Aorta (tissue), 5 donors: Measurements from ENCODE around the gene KDM8. TPM values are rescaled to one million over a fixed set of nuclear protein-coding genes. Genes with fewer than 3 reads are reported as not detected.
"Not testable (repeated sequence)": the region's sequence is repeated elsewhere in the genome, so short reads cannot be mapped to it uniquely, and the experiment has no call there.

Experiments used
- ATAC-seq: fragments of 200-7000 bp; cut with Tn5 transposase; one replicate; pipeline ENCODE4 v1.9.1; 2022; ENCODE audit warnings: moderate library complexity; ENCODE audit not compliant: low FRiP score
- DNase-seq, 2 donors: peaks; one replicate each; pipeline ENCODE4 v3.0.0-alpha.2; 2020
- H3K27ac ChIP-seq, 2 donors: one replicate each; pipeline ENCODE4 v1.5.1; 2013; ENCODE audit warnings: low read length in 2 of 2, mild to moderate bottlenecking in 2 of 2, moderate library complexity in 2 of 2, control low read depth in 1 of 2, inconsistent platforms in 1 of 2, low read depth in 1 of 2
- H3K27me3 ChIP-seq, 2 donors: one replicate each; pipeline ENCODE4 v1.6.1; 2013; ENCODE audit warnings: control low read depth in 1 of 2, low read length in 1 of 2, mild to moderate bottlenecking in 1 of 2, moderate library complexity in 1 of 2; ENCODE audit not compliant: insufficient read depth in 2 of 2, control insufficient read depth in 1 of 2
- H3K36me3 ChIP-seq, 2 donors: one replicate each; pipeline ENCODE4 v1.6.1; 2013; ENCODE audit warnings: control low read depth in 1 of 2, low read length in 1 of 2, mild to moderate bottlenecking in 1 of 2; ENCODE audit not compliant: insufficient read depth in 2 of 2, control insufficient read depth in 1 of 2
- H3K4me1 ChIP-seq, 2 donors: one replicate each; pipeline ENCODE4 v1.6.1; 2013; ENCODE audit warnings: low read length in 2 of 2, control low read depth in 1 of 2, mild to moderate bottlenecking in 1 of 2, moderate library complexity in 1 of 2; ENCODE audit not compliant: insufficient read depth in 2 of 2, control insufficient read depth in 1 of 2
- H3K4me3 ChIP-seq, 2 donors: one replicate each; pipeline ENCODE4 v1.5.1; 2013; ENCODE audit warnings: low read length in 2 of 2, control low read depth in 1 of 2, mild to moderate bottlenecking in 1 of 2
- H3K9me3 ChIP-seq: one replicate; pipeline ENCODE4 v1.6.1; 2013; ENCODE audit warnings: mild to moderate bottlenecking, low read length; ENCODE audit not compliant: control insufficient read depth
- WGBS, 2 donors: extraction: QIAGEN DNeasy Blood & Tissue Kit; methylation state at CpG; one replicate each; pipeline ENCODE4 v1.1.7; 2013; 5-methylcytosine and 5-hydroxymethylcytosine counted together
- intact Hi-C, 2 donors: fragments of 100-400 bp; cut with DNase I; formaldehyde crosslinking; loops; one replicate each; pipeline versions ENCODE4 v1.14.2 to v1.15.0; 2022
- polyA plus RNA-seq, 2 donors: library from polyadenylated mRNA; stranded (reverse); fragments of 200-250 nt; gene quantifications; one replicate each; pipeline ENCODE4 v1.2.3, GENCODE V29; 2013
- total RNA-seq, 2 donors: library from RNA; stranded (reverse); fragmentation: NEBNext Ultra II Directional; extraction: Animal tissue kit (Norgen Biotek cat#: 25700); gene quantifications; one replicate each; pipeline ENCODE4 v1.2.1, GENCODE V29; 2021
- donor health status: healthy with polysubstance abuse.
- donor health status: Bipolar disorder and iron deficiency.
- donor health status: DM: no; HTN: no; CAD: no.
- donor health status: DM: no; HTN: no; CAD: no.
- donor health status: DM: yes; HTN: yes; CAD: no.

KDM8 gene
- total and polyA plus RNA-seq, 4 donors: 4.3 to 7.4 (median 6.3) TPM

- Histone ChIP-seq H3K9me3 (no peaks in the 10 kb centered on the region), H3K4me3 (no peak overlapping the region), H3K4me1 (no peaks in the 10 kb centered on the region), H3K27me3 (peaks cover 0 to 3% of the 10 kb centered on the region in 2 donors), H3K36me3 (no peaks in the 10 kb centered on the region), H3K27ac (no peak overlapping the region)
- ATAC-seq (no peak), DNase-seq (no peak)
- WGBS, 2 donors: 76 to 91% methylated on average over 4 of the region's 4 CpGs
- intact Hi-C loops: no loop called here
Measured at GRCh38 chr16:27197004-27197403, 6.3 kb upstream of the KDM8 start.

DNA sequence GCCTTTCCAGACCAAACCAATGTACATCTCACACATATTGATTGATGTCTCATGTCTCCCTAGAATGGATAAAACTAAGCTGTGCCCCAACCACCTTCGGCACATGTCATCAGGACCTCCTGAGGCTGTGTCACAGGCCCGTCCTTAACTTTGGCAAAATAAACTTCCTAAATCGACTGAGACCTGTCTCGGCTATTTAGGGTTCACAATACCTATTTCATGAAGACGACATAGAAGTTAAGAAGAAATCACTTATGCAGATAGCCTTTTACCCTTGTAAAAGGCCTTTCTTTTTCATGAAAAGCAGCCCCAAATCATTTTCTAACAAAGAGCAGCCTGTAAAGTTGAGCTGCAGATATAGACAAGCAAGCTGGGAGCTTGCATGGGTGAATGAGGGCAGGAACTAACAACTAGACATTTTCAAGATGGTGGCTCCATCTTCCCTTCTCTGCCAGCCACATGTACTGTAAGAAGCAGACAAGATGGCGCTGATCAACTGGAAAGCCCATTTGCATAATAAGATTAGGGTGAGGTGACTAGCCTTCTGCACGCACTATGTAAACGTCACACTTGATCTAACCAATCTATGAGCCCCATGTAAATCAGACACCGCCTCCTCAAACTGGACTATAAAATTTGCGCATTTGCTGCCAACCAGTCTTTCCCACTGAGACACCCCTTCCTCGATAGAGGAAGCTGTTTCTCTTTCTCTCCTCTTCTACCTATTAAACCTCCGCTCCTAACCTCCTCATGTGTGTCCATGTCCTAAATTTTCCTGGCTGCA, 4.7 kb upstream of the KDM8 start:
- WGBS, 2 donors: 83 to 85% methylated on average over 12 of the region's 12 CpGs

DNA sequence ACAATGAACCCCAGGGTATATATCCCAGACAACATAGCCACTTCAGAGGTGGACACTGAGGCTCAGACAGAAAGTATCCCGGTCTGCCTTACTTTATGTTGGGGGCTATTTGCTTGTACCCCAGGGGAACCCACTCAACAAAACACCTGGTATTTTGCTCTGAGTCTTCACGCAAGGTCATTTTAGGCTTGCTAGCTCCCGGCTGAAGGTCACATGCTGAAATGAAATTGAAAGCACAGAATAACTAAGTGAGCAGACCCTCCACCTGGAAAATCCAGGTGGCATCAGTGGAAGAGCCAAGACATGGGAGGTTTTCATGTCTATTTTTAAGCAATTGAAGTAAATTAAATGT, 4.1 kb upstream of the KDM8 start:
- 88 to 89% methylated on average over 3 of the region's 3 CpGs for WGBS, 2 donors
- intact Hi-C loops: no loop called here
- Histone ChIP-seq H3K27ac (no peak overlapping the region), H3K36me3 (no peaks in the 10 kb centered on the region), H3K4me3 (no peak overlapping the region), H3K9me3 (no peaks in the 10 kb centered on the region), H3K27me3 (peaks cover 0 to 2% of the 10 kb centered on the region in 2 donors), H3K4me1 (no peaks in the 10 kb centered on the region)
- DNase-seq: no peak
- no peak for ATAC-seq

More for the DNA sequence above, 4.7 kb upstream of the KDM8 start:
- no peaks in the 10 kb centered on the region for H3K4me1 ChIP-seq
- H3K4me3 ChIP-seq: no peak overlapping the region
- peaks cover 0 to 2% of the 10 kb centered on the region in 2 donors for H3K27me3 ChIP-seq
- H3K9me3 ChIP-seq: no peaks in the 10 kb centered on the region
- DNase-seq (no peak), ATAC-seq (no peak)
- H3K27ac ChIP-seq: no peak overlapping the region
- no peaks in the 10 kb centered on the region for H3K36me3 ChIP-seq
- intact Hi-C loops: no loop called here

- H3K4me3 ChIP-seq: no peak overlapping the region
- intact Hi-C loops: no loop called here
- ATAC-seq (no peak), DNase-seq (no peak)
- H3K36me3 ChIP-seq: no peaks in the 10 kb centered on the region
- no peak overlapping the region for H3K27ac ChIP-seq
- 8 to 20% methylated on average over 1 of the region's 1 CpG for WGBS, 2 donors
- H3K27me3 ChIP-seq: peaks cover 0 to 2% of the 10 kb centered on the region in 2 donors
- no peaks in the 10 kb centered on the region for H3K4me1 ChIP-seq
- no peaks in the 10 kb centered on the region for H3K9me3 ChIP-seq
Measured at GRCh38 chr16:27199736-27200135, 3.6 kb upstream of the KDM8 start.

- 89 to 90% methylated on average over 3 of the region's 3 CpGs for WGBS, 2 donors
- H3K9me3 ChIP-seq, H3K27ac ChIP-seq, DNase-seq, H3K4me1 ChIP-seq, H3K36me3 ChIP-seq, ATAC-seq, H3K4me3 ChIP-seq, intact Hi-C loops, H3K27me3 ChIP-seq: not testable (repeated sequence)
Measured at GRCh38 chr16:27200914-27201313, 2.4 kb upstream of the KDM8 start.

DNA sequence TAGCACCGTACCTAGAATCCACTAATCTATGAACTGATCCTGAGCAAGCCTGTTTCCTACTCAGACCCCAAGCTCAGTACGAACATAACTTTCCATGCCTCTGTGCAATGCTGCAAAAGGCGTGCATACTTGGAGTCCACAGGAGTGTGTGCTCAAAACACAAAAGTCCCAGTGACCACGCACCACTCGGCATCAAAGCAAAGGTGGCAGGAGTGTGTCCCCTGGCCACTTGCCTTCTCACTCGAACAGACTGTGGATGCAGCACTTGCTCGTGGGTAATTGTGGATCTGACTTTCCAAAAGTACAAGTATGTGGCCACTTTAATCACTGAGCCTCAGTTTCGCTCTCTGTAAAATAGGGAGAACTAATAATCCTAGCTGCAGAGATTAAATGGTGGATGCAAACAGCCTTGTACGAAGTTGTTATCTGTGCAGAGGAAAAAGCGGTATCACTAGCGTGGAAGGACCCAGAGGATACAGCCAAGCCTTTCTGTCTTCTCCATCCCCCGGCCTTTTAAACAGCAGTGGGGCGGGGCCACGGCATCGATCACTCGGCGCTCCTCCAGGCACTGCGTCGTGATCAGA, 311 bp upstream of the KDM8 start:
- Histone ChIP-seq H3K4me3 (peak overlapping the region; percentile 49 to 65), H3K27ac (peak overlapping the region in 1 of 2 donors; percentile 89), H3K27me3 (no peaks in the 10 kb centered on the region), H3K36me3 (no peaks in the 10 kb centered on the region), H3K9me3 (no peaks in the 10 kb centered on the region), H3K4me1 (no peaks in the 10 kb centered on the region)
- DNase-seq (peak; percentile 96 to 97), ATAC-seq (peak; percentile 95)
- 22 to 24% methylated on average over 19 of the region's 19 CpGs for WGBS, 2 donors
- intact Hi-C loops: no loop called here

DNA sequence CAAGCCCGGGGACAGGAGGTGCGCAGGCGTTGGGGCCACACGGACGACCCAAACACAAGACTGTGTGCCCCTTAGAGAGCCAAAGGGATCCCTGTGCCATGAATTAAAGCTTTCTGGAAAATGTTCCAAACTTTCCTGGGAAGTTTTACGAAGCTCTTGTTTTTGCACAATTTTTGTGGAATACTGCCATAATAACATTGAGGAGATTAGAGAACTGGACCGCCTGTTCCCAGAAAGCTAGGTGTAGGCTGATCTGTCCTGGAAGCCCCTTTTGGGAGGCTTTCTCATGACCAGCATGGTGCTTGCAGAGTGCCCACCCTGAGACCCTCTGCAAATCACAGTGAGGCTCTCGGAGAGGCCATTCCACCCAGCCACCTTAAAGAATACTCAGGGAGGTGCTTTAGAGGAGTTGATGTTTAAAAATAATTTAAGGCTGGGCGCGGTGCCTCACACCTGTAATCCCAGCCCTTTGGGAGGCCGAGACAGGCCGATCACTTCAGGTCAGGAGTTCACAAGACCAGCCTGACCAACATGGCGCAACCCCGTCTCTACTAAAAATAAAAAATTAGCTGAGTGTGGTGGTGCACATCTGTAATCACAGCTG, 1.1 kb downstream of the KDM8 start:
- Histone ChIP-seq H3K9me3 (no peaks in the 10 kb centered on the region), H3K27me3 (no peaks in the 10 kb centered on the region), H3K4me3 (peak overlapping the region; percentile 56 to 72), H3K4me1 (no peaks in the 10 kb centered on the region), H3K36me3 (no peaks in the 10 kb centered on the region), H3K27ac (peak overlapping the region in 1 of 2 donors; percentile 97)
- peak in 1 of 2 donors; percentile 36 for DNase-seq
- 46 to 47% methylated on average over 14 of the region's 14 CpGs for WGBS, 2 donors
- intact Hi-C loops: no loop called here
- no peak for ATAC-seq

GRCh38 chr16:27205423-27206065, 2.2 kb downstream of the KDM8 start:
- intact Hi-C loops: no loop called here
- Histone ChIP-seq H3K36me3 (no peaks in the 10 kb centered on the region), H3K9me3 (no peaks in the 10 kb centered on the region), H3K27me3 (no peaks in the 10 kb centered on the region), H3K27ac (no peak overlapping the region), H3K4me3 (no peak overlapping the region), H3K4me1 (no peaks in the 10 kb centered on the region)
- 88 to 95% methylated on average over 10 of the region's 10 CpGs for WGBS, 2 donors
- no peak for ATAC-seq
- peak in 1 of 2 donors; percentile 50 for DNase-seq
